K562 (cell line): Measurements from ENCODE around the gene KRT14. TPM values are rescaled to one million over a fixed set of nuclear protein-coding genes. Genes with fewer than 3 reads are reported as not detected.
A peak's percentile ranks its signal among the peaks of the same experiment; 100 is the strongest.

ENCODE experiments used
- IRF9 ChIP-seq: fragments of 450-650 bp; IDR thresholded peaks from 2 replicates; pipeline ENCODE4 v1.6.1; 2016; ENCODE audit warnings: missing biosample characterization, missing genetic modification characterization
- MGA ChIP-seq: fragments of 450-650 bp; IDR thresholded peaks from 2 replicates; pipeline ENCODE4 v1.6.1; 2016; ENCODE audit warnings: mild to moderate bottlenecking, moderate library complexity
- PRDM10 ChIP-seq: fragments of 450-650 bp; IDR thresholded peaks from 2 replicates; pipeline ENCODE4 v1.6.1; 2018; ENCODE audit not compliant: partially characterized antibody
- ZKSCAN3 ChIP-seq: fragments of 250-450 bp; sonication (Bioruptor Pico); IDR thresholded peaks from 2 replicates; pipeline ENCODE4 v1.4.0; 2020
- ZNF609 ChIP-seq: sonication (generic); formaldehyde crosslinking; IDR thresholded peaks from 2 replicates; pipeline ENCODE4 v1.8.1; 2023; ENCODE audit warnings: missing genetic modification reagents, mild to moderate bottlenecking, borderline replicate concordance
- ZNF695 ChIP-seq: fragments of 450-650 bp; formaldehyde crosslinking; IDR thresholded peaks from 2 replicates; pipeline ENCODE4 v1.4.0; 2020; ENCODE audit warnings: mild to moderate bottlenecking, moderate library complexity
- polyA plus RNA-seq, 8 experiments: library from polyadenylated mRNA; depleted of rRNA in 4 of 8; stranded (reverse) in 5 of 8; unstranded in 3 of 8; fragments of >200 nt; fragmentation: Nextera tagmentation in 2 of 8; fragmentation: Illumina TruSeq in 1 of 8; extraction: Ambion mirVana in 2 of 8; extraction: Trizol in 1 of 8; gene quantifications; 2 replicates each; pipeline versions ENCODE4 v1.2.1 to v1.2.3, GENCODE V29; 2011 to 2014; ENCODE audit warnings: inconsistent platforms in 1 of 8, missing spikeins in 1 of 8
- total RNA-seq, 7 experiments: library from RNA; depleted of rRNA in 6 of 7; stranded (reverse); fragments of >200 nt in 6 of 7; fragmentation: Illumina TruSeq in 2 of 7; extraction: Trizol in 2 of 7; gene quantifications; 2 replicates each; pipeline versions ENCODE4 v1.2.1 to v1.2.3, GENCODE V29; 2011 to 2021; ENCODE audit warnings: low replicate concordance in 1 of 7

KRT14 gene
- total and polyA plus RNA-seq, 9 of the 15 experiments (the other 6 are each of a cell fraction or from before 2014, with no cell fraction given), result 0.22 TPM; not detected in 8

GRCh38 chr17:41559548-41559947 lies 27.1 kb downstream of the KRT14 start (continued):
- no peak for TF ChIP-seq ZNF609 (CRISPR knock-in tag)
- TF ChIP-seq ZNF695, result no peak
- no peak for TF ChIP-seq ZKSCAN3 (CRISPR knock-in tag)
- TF ChIP-seq PRDM10, result peak; percentile 29
- TF ChIP-seq MGA, result no peak
- no peak for TF ChIP-seq IRF9 (tag)
